Naive thymus-derived CD4-positive, alpha-beta T cell (primary cell): ENCODE data around the gene CLSTN2. TPM values are rescaled to one million over a fixed set of nuclear protein-coding genes. Genes with fewer than 3 reads are reported as not detected.

Experiments
- ATAC-seq: fragments of 150-1000 bp; cut with Tn5 transposase; 2 replicates; pipeline ENCODE4 v1.10.0; 2021; ENCODE audit warnings: mild to moderate bottlenecking, moderate library complexity
- CTCF ChIA-PET: fragments of 350-600 bp; sonication (Branson Sonifier 250); formaldehyde crosslinking; loops from one replicate; lab custom pipeline; 2021; ENCODE audit warnings: antibody characterized with exemption; lab: Charles Lee
- POLR2A ChIA-PET: fragments of 350-600 bp; sonication (Branson Sonifier 250); formaldehyde crosslinking; loops from one replicate; lab custom pipeline; 2021; ENCODE audit warnings: antibody characterized with exemption, inconsistent platforms; lab: Charles Lee
- DNase-seq, 9 donors: peaks; one replicate each; pipeline versions ENCODE4 v3.0.0 to v3.0.0-alpha.2; 2020 to 2022; ENCODE audit warnings: mixed read lengths in 1 of 9
- H3K27ac ChIP-seq: one replicate; pipeline ENCODE4 v1.7.0; 2013; ENCODE audit warnings: mild to moderate bottlenecking, low read depth, low read length, moderate library complexity
- H3K27me3 ChIP-seq, 2 donors: one replicate each; pipeline ENCODE4 v1.7.0; 2013; ENCODE audit warnings: low read length in 2 of 2, mild to moderate bottlenecking in 2 of 2, moderate library complexity in 2 of 2; ENCODE audit not compliant: control insufficient read depth in 2 of 2, insufficient read depth in 2 of 2
- H3K36me3 ChIP-seq, 3 experiments: 1 replicate in 2 of 3; 2 replicates in 1 of 3; pipeline ENCODE4 v1.7.0; 2013; ENCODE audit warnings: low read length in 3 of 3, mild to moderate bottlenecking in 3 of 3, moderate library complexity in 1 of 3; ENCODE audit not compliant: insufficient read depth in 3 of 3, control insufficient read depth in 2 of 3
- H3K4me1 ChIP-seq, 2 donors: one replicate each; pipeline ENCODE4 v1.7.0; 2013; ENCODE audit warnings: low read length in 2 of 2, mild to moderate bottlenecking in 2 of 2, moderate library complexity in 1 of 2; ENCODE audit not compliant: control insufficient read depth in 2 of 2, insufficient read depth in 2 of 2
- H3K4me3 ChIP-seq: 2 replicates; pipeline ENCODE4 v1.7.0; 2013; ENCODE audit warnings: mild to moderate bottlenecking, low read length
- H3K9me3 ChIP-seq, 3 experiments: 1 replicate in 2 of 3; 2 replicates in 1 of 3; pipeline ENCODE4 v1.7.0; 2013; ENCODE audit warnings: low read length in 3 of 3; ENCODE audit not compliant: control insufficient read depth in 2 of 3
- H3K27ac Mint-ChIP-seq, 9 donors: one replicate each; pipeline ENCODE4 v1.8.0; 2020 to 2022; ENCODE audit warnings: mixed read lengths in 9 of 9, mild to moderate bottlenecking in 8 of 9, moderate library complexity in 5 of 9, inconsistent platforms in 2 of 9
- H3K27me3 Mint-ChIP-seq, 5 donors: one replicate each; pipeline ENCODE4 v1.8.0; 2021 to 2022; ENCODE audit warnings: mixed read lengths in 5 of 5, mild to moderate bottlenecking in 1 of 5
- H3K36me3 Mint-ChIP-seq, 5 donors: one replicate each; pipeline ENCODE4 v1.8.0; 2020 to 2022; ENCODE audit warnings: mixed read lengths in 5 of 5, mild to moderate bottlenecking in 3 of 5, inconsistent platforms in 1 of 5
- H3K4me1 Mint-ChIP-seq, 7 donors: one replicate each; pipeline ENCODE4 v1.8.0; 2020 to 2022; ENCODE audit warnings: mixed read lengths in 7 of 7, mild to moderate bottlenecking in 3 of 7, inconsistent platforms in 1 of 7
- H3K4me3 Mint-ChIP-seq, 10 donors: one replicate each; pipeline ENCODE4 v1.8.0; 2020 to 2022; ENCODE audit warnings: mild to moderate bottlenecking in 10 of 10, mixed read lengths in 10 of 10, moderate library complexity in 6 of 10, inconsistent platforms in 2 of 10
- H3K9me3 Mint-ChIP-seq, 11 donors: one replicate each; pipeline ENCODE4 v1.8.0; 2020 to 2022; ENCODE audit warnings: mixed read lengths in 11 of 11, mild to moderate bottlenecking in 4 of 11, inconsistent platforms in 1 of 11, moderate library complexity in 1 of 11
- intact Hi-C, 2 donors: fragments of 100-400 bp; cut with micrococcal nuclease; formaldehyde crosslinking; loops; one replicate each; pipeline ENCODE4 v1.15.1; 2023
- polyA plus RNA-seq, 2 donors: library from polyadenylated mRNA; unstranded; fragments of 300-500 nt; fragmentation: Illumina TruSeq; gene quantifications; one replicate each; pipeline ENCODE4 v1.2.3, GENCODE V29; 2021
- total RNA-seq, 6 experiments: library from RNA in 5 of 6; stranded (reverse) in 5 of 6; gene quantifications; 1 replicate in 5 of 6; 2 replicates in 1 of 6; pipeline ENCODE4 v1.2.3 and lab custom pipeline; 2021 to 2026

The CLSTN2 gene
- total and polyA plus RNA-seq, 7 experiments from 2014 or later, result 0.02 TPM; not detected in 6

DNA sequence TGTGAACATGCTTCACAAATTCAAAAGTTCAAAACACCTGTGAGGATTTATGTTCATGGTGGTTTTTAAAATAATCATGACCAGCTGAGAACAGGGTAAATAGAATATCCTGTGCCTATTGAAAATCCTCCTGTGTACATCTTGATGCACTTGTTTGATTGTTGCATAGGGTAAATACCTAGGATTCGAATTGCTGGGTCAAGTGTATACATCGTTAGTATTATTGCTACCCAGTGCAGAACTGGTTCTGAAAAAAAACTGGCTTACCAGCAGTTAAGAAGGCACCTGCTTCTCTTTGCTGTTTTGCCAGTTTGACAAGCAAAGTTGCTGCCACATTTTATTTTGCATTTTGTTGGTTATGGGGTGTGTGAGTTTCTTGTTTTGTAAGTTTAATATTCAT, 272.6 kb downstream of the CLSTN2 start:
- H3K27me3 Mint-ChIP-seq, result peaks cover 4 to 21% (median 7%) of the 10 kb centered on the region in 5 donors
- no peaks in the 10 kb centered on the region for H3K36me3 ChIP-seq
- intact Hi-C loops, result no loop called here
- H3K27me3 ChIP-seq, result no peaks in the 10 kb centered on the region
- no peaks in the 10 kb centered on the region for H3K36me3 Mint-ChIP-seq
- H3K4me3 ChIP-seq, result no peak overlapping the region
- no peak overlapping the region for H3K27ac Mint-ChIP-seq
- DNase-seq, result no peak
- peaks cover 0 to 3% (median 0%) of the 10 kb centered on the region in 11 donors for H3K9me3 Mint-ChIP-seq
- ChIA-PET POLR2A (no interaction called here), CTCF (no interaction called here)
- H3K4me1 Mint-ChIP-seq, result peaks cover 0 to 2% (median 0%) of the 10 kb centered on the region in 7 donors
- H3K4me3 Mint-ChIP-seq, result no peak overlapping the region
- no peaks in the 10 kb centered on the region for H3K9me3 ChIP-seq
- H3K4me1 ChIP-seq, result no peaks in the 10 kb centered on the region
- no peak for ATAC-seq
- no peak overlapping the region for H3K27ac ChIP-seq

DNA sequence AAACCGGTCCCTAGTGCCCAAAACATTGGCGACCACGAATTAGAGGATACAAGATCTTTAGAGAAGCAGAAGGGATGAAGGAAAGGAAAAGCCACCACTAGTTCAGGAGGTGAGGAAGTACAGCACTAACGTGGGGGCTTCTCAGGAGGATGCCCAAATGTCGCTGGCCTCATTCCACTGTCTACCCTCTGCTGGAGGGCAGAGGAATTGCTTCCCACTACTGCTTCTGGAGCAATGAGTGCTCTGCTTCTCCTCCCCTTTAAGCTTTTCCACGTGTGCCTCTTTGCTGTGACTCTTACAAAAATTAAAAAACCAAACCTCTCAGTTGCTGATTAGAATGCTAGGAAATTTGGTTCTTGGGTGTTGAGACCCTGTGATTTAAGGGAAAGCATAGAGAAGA, 281.3 kb downstream of the CLSTN2 start:
- no peak for DNase-seq
- Histone ChIP-seq H3K27ac (no peak overlapping the region), H3K36me3 (no peaks in the 10 kb centered on the region), H3K4me3 (no peak overlapping the region), H3K27me3 (no peaks in the 10 kb centered on the region), H3K4me1 (no peaks in the 10 kb centered on the region), H3K9me3 (no peaks in the 10 kb centered on the region)
- Mint-ChIP-seq H3K4me3 (no peak overlapping the region), H3K36me3 (no peaks in the 10 kb centered on the region), H3K27me3 (peaks cover 0 to 12% (median 8%) of the 10 kb centered on the region in 5 donors), H3K4me1 (no peaks in the 10 kb centered on the region), H3K9me3 (peaks cover 0 to 2% (median 0%) of the 10 kb centered on the region in 11 donors), H3K27ac (no peak overlapping the region)
- POLR2A ChIA-PET, result no interaction called here
- no peak for ATAC-seq
- intact Hi-C loops, result no loop called here
- CTCF ChIA-PET, result interaction anchor here (0.6 kb wide), 1 partner anchor 22 kb away, joined by 3 read pairs; no protein-coding TSS in a partner anchor

DNA sequence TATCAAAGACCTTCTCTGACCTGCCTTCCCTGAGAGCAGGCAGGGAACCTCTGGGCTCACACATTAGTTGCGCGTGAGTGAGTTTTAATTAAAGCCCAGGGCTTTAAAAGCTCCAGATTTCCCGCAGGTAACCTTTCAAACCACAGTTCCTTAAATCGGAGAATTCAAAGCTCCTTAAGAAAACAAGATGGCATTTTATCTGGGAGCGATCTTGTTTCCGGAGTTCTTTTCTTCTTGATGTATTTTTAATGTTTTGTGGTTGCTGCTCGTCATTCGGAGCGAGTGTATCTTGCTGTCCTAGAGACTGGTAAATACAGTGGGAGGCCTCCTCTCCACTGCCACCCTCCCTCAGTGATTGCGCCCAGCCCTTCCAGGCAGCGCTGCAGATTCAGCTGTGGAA, 284.3 kb downstream of the CLSTN2 start:
- H3K9me3 ChIP-seq, result no peaks in the 10 kb centered on the region
- peaks cover 0 to 21% (median 10%) of the 10 kb centered on the region in 5 donors for H3K27me3 Mint-ChIP-seq
- no peaks in the 10 kb centered on the region for H3K36me3 Mint-ChIP-seq
- ChIA-PET CTCF (no interaction called here), POLR2A (no interaction called here)
- intact Hi-C loops, result no loop called here
- no peak overlapping the region for H3K27ac ChIP-seq
- no peaks in the 10 kb centered on the region for H3K4me1 ChIP-seq
- H3K27ac Mint-ChIP-seq, result no peak overlapping the region
- H3K9me3 Mint-ChIP-seq, result peaks cover 0 to 8% (median 0%) of the 10 kb centered on the region in 11 donors
- H3K4me1 Mint-ChIP-seq, result no peaks in the 10 kb centered on the region
- H3K27me3 ChIP-seq, result no peaks in the 10 kb centered on the region
- H3K4me3 ChIP-seq, result no peak overlapping the region
- no peak for ATAC-seq
- DNase-seq, result no peak
- no peaks in the 10 kb centered on the region for H3K36me3 ChIP-seq
- no peak overlapping the region for H3K4me3 Mint-ChIP-seq

DNA sequence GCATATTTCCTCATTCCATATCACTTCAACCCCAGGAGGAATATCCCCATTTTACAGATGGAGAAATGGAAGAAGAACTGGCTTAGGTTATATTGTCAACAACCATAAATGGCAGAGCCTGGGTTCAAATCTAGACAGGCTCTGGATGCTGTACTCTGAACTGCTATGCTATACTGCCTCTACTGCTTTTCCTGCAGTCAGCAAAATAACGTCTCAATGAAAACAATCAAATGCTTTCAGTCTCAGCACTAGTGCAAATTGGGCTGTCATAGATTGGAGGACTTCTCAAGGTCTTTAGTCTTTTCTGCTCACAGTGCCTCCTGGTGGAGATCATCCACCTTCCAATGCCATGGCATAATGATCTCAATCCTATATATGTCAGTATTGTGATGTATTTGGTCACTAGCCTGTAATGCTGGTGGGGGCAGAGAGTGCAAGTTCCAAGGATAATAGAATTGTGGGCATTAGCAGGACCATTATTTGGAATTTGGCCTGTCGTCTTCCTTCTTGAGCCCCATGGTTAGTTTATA, 285.0 kb downstream of the CLSTN2 start:
- Histone ChIP-seq H3K9me3 (no peaks in the 10 kb centered on the region), H3K27me3 (no peaks in the 10 kb centered on the region), H3K27ac (no peak overlapping the region), H3K36me3 (no peaks in the 10 kb centered on the region), H3K4me3 (no peak overlapping the region), H3K4me1 (no peaks in the 10 kb centered on the region)
- Mint-ChIP-seq H3K4me1 (no peaks in the 10 kb centered on the region), H3K4me3 (no peak overlapping the region), H3K9me3 (peaks cover 0 to 8% (median 0%) of the 10 kb centered on the region in 11 donors), H3K27ac (no peak overlapping the region), H3K36me3 (no peaks in the 10 kb centered on the region), H3K27me3 (peaks cover 0 to 21% (median 10%) of the 10 kb centered on the region in 5 donors)
- ChIA-PET CTCF (no interaction called here), POLR2A (no interaction called here)
- intact Hi-C loops, result no loop called here
- no peak for ATAC-seq
- DNase-seq, result no peak

DNA sequence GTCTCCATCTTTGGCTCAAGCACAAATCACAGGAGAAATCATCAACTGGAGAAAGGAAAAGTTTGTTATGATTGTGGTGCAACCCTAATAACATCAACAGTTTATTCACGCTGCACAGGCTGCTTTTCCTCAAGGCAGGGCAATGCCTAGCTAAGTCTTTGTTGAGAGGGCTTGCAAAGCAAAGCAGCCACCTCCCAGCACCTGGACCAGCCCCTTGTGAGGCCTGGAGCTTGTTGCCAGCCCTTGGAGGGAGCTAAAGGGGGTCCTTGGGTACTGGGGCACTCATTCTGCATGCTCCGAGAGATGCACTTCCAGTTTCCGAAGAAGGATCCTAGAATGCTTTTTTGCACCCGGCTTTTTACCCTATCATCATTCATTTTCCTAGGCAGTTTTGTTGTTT, 288.2 kb downstream of the CLSTN2 start:
- Histone ChIP-seq H3K9me3 (no peaks in the 10 kb centered on the region), H3K36me3 (no peaks in the 10 kb centered on the region), H3K4me3 (no peak overlapping the region), H3K27me3 (no peaks in the 10 kb centered on the region), H3K27ac (no peak overlapping the region), H3K4me1 (no peaks in the 10 kb centered on the region)
- Mint-ChIP-seq H3K9me3 (peaks cover 1 to 11% (median 5%) of the 10 kb centered on the region in 11 donors), H3K27ac (no peak overlapping the region), H3K36me3 (no peaks in the 10 kb centered on the region), H3K4me1 (no peaks in the 10 kb centered on the region), H3K4me3 (no peak overlapping the region), H3K27me3 (peaks cover 0 to 19% (median 9%) of the 10 kb centered on the region in 5 donors)
- DNase-seq (no peak), ATAC-seq (no peak)
- ChIA-PET POLR2A (no interaction called here), CTCF (interaction anchor here (0.6 kb wide), 1 partner anchor 172 kb away, joined by 8 read pairs; no protein-coding TSS in a partner anchor)
- intact Hi-C loops, result no loop called here

DNA sequence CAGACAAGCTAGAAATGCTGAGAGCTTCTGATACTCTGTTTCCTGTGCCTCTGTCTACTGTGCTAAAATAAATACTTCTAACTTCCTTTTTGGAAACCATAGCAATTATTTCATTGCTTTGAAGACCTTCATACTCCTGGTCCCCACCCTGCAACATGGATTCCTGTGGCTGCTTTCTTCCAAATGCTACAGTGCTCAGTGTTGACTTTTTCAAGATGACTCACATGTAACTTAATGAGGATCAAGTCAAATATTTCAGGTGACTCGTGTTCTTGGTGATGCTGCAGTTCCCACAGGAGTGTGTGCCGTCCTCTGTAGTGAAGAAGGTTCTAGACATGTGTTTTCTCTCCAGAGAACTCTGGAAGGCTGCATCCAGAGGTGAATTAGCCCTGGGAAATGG, 288.6 kb downstream of the CLSTN2 start:
- POLR2A ChIA-PET, result no interaction called here
- H3K27me3 ChIP-seq, result no peaks in the 10 kb centered on the region

DNA sequence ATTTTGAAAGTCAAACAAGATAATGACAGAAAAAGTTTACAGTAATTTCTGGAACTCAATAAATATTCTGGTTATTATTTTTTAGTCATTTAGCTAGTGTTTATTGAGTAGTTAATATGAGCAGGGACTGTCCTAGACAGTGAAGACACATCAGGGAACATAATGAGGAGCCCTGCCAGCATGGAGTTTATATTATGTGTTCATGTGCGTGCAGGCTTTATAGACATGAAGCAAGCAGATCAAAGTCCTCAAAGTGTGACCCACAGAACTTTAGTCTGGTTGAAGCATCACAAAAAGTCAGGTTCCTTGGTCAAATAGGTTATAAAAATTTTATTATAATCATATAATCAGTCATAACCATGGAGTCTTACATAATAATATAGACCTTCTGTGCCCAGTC, 289.3 kb downstream of the CLSTN2 start:
- no peak overlapping the region for H3K27ac Mint-ChIP-seq

More for the DNA sequence above, 288.6 kb downstream of the CLSTN2 start:
- Histone ChIP-seq H3K36me3 (no peaks in the 10 kb centered on the region), H3K4me3 (no peak overlapping the region), H3K9me3 (no peaks in the 10 kb centered on the region), H3K27ac (no peak overlapping the region), H3K4me1 (no peaks in the 10 kb centered on the region)
- Mint-ChIP-seq H3K36me3 (no peaks in the 10 kb centered on the region), H3K4me3 (no peak overlapping the region), H3K27me3 (peaks cover 0 to 18% (median 8%) of the 10 kb centered on the region in 5 donors), H3K27ac (no peak overlapping the region), H3K9me3 (peaks cover 3 to 15% (median 9%) of the 10 kb centered on the region in 11 donors), H3K4me1 (no peaks in the 10 kb centered on the region)
- ATAC-seq (no peak), DNase-seq (no peak)
- CTCF ChIA-PET, result no interaction called here
- intact Hi-C loops, result no loop called here

More for the DNA sequence above, 289.3 kb downstream of the CLSTN2 start:
- no peak overlapping the region for H3K4me3 ChIP-seq
- intact Hi-C loops, result no loop called here
- Mint-ChIP-seq H3K4me3 (no peak overlapping the region), H3K27me3 (peaks cover 0 to 18% (median 8%) of the 10 kb centered on the region in 5 donors), H3K9me3 (peaks cover 3 to 16% (median 10%) of the 10 kb centered on the region in 11 donors), H3K36me3 (no peaks in the 10 kb centered on the region), H3K4me1 (no peaks in the 10 kb centered on the region)
- ATAC-seq (no peak), DNase-seq (no peak)
- no peaks in the 10 kb centered on the region for H3K27me3 ChIP-seq
- no peaks in the 10 kb centered on the region for H3K4me1 ChIP-seq
- no peaks in the 10 kb centered on the region for H3K9me3 ChIP-seq
- POLR2A ChIA-PET, result no interaction called here
- H3K36me3 ChIP-seq, result no peaks in the 10 kb centered on the region
- CTCF ChIA-PET, result no interaction called here
- no peak overlapping the region for H3K27ac ChIP-seq
